Measurements from ENCODE around the gene MRPL44. TPM values are rescaled to one million over a fixed set of nuclear protein-coding genes. Genes with fewer than 3 reads are reported as not detected.
A peak's percentile ranks its signal among the peaks of the same experiment; 100 is the strongest.

Gene MRPL44
- total RNA-seq, 1 donor from 2014 or later: 11.8 TPM

DNA sequence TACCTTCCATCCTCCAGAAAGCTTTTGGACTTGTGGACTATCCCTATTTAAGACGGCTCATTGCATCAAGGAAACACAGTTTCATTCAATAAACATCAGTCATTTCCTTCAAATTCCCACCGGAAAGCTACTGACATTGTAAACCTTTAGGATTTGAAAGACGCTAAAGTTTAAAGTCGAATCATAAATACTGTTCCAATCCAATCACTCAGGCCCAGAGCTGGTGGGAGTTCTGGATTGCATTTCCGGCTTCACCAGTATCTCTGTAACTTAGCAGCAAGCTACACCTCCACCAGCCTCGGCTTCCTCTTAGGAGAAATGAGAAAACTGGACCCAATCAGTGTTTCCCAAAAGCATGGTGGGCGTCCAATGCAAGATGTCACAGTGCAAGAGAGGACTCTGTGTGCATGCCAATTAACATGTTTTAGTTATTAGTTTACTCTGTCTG is 13.7 kb upstream of the MRPL44 start:
- peak overlapping the region; percentile 95 to 98 for H3K4me3 ChIP-seq
- peaks cover 48% of the 10 kb centered on the region for H3K4me1 ChIP-seq
- TF ChIP-seq, protein P1, sequence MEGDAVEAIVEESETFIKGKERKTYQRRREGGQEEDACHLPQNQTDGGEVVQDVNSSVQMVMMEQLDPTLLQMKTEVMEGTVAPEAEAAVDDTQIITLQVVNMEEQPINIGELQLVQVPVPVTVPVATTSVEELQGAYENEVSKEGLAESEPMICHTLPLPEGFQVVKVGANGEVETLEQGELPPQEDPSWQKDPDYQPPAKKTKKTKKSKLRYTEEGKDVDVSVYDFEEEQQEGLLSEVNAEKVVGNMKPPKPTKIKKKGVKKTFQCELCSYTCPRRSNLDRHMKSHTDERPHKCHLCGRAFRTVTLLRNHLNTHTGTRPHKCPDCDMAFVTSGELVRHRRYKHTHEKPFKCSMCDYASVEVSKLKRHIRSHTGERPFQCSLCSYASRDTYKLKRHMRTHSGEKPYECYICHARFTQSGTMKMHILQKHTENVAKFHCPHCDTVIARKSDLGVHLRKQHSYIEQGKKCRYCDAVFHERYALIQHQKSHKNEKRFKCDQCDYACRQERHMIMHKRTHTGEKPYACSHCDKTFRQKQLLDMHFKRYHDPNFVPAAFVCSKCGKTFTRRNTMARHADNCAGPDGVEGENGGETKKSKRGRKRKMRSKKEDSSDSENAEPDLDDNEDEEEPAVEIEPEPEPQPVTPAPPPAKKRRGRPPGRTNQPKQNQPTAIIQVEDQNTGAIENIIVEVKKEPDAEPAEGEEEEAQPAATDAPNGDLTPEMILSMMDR (IDR thresholded peaks at IDR 0.05): no peak
- TF ChIP-seq POLR2A (IDR thresholded peaks at IDR 0.05): no peak
- no peaks in the 10 kb centered on the region for H3K27me3 ChIP-seq
- DNase-seq (ENCODE audit: extremely low spot score in 2 of 2): no peak
- intact Hi-C loops (cut with DNase I): no loop called here
- no peaks in the 10 kb centered on the region for H3K9me3 ChIP-seq
- H3K27ac ChIP-seq: peak overlapping the region; percentile 96
- H3K36me3 ChIP-seq: no peaks in the 10 kb centered on the region

- Histone ChIP-seq H3K4me1 (peaks cover 48% of the 10 kb centered on the region), H3K27ac (peak overlapping the region; percentile 96), H3K9me3 (no peaks in the 10 kb centered on the region), H3K27me3 (no peaks in the 10 kb centered on the region), H3K36me3 (no peaks in the 10 kb centered on the region), H3K4me3 (peak overlapping the region; percentile 95 to 98)
- TF ChIP-seq, protein P1 (IDR thresholded peaks at IDR 0.05): no peak
- TF ChIP-seq POLR2AphosphoS5 (IDR thresholded peaks at IDR 0.05; ENCODE audit: insufficient read depth in 1 of 2, low read depth in 1 of 2) (peak in 1 of 2 donors; percentile 19), POLR2A (IDR thresholded peaks at IDR 0.05) (no peak)
- intact Hi-C loops (cut with DNase I): no loop called here
- DNase-seq (ENCODE audit: extremely low spot score in 2 of 2): no peak
Measured at GRCh38 chr2:223944166-223944702, 13.0 kb upstream of the MRPL44 start.

- intact Hi-C loops (cut with DNase I): no loop called here
- TF ChIP-seq POLR2A (IDR thresholded peaks at IDR 0.05): peak in 1 of 2 donors; percentile 78
- peak in 1 of 2 donors; percentile 81 for TF ChIP-seq POLR2AphosphoS5 (IDR thresholded peaks at IDR 0.05; ENCODE audit: insufficient read depth in 1 of 2, low read depth in 1 of 2)
- TF ChIP-seq, protein P1 (IDR thresholded peaks at IDR 0.05): no peak
- Histone ChIP-seq H3K27me3 (no peaks in the 10 kb centered on the region), H3K36me3 (no peaks in the 10 kb centered on the region), H3K27ac (peak within 1 kb of the TSS; percentile 96), H3K4me1 (peaks cover 41% of the 10 kb centered on the region), H3K9me3 (no peaks in the 10 kb centered on the region), H3K4me3 (peak within 1 kb of the TSS; percentile 95 to 98)
- DNase-seq (ENCODE audit: extremely low spot score in 2 of 2): no peak
Measured at GRCh38 chr2:223944703-223945531, 12.3 kb upstream of the MRPL44 start, which contains the start of gene WDFY1. Gene WDFY1, minus strand, starts transcription at chr2:223945335. Its CDS starts 51 bp downstream, at chr2:223945284.

- Histone ChIP-seq H3K4me1 (peaks cover 34% of the 10 kb centered on the region), H3K27ac (no peak overlapping the region), H3K36me3 (no peaks in the 10 kb centered on the region)
Measured at GRCh38 chr2:223945755-223946154, 11.5 kb upstream of the MRPL44 start.

More at GRCh38 chr2:223945755-223946154, 11.5 kb upstream of the MRPL44 start:
- peak overlapping the region; percentile 95 to 98 for H3K4me3 ChIP-seq
- no peak for DNase-seq (ENCODE audit: extremely low spot score in 2 of 2)
- H3K9me3 ChIP-seq: no peaks in the 10 kb centered on the region
- no peaks in the 10 kb centered on the region for H3K27me3 ChIP-seq
- TF ChIP-seq, protein P1 (IDR thresholded peaks at IDR 0.05): no peak
- TF ChIP-seq POLR2A (IDR thresholded peaks at IDR 0.05): no peak
- TF ChIP-seq POLR2AphosphoS5 (IDR thresholded peaks at IDR 0.05; ENCODE audit: insufficient read depth in 1 of 2, low read depth in 1 of 2): no peak
- intact Hi-C loops (cut with DNase I): no loop called here

Data from vagina (tissue), 2 donors.